ENCODE data around the gene ULK2. TPM values are rescaled to one million over a fixed set of nuclear protein-coding genes. Genes with fewer than 3 reads are reported as not detected.

ULK2 gene
- polyA plus RNA-seq, 1 donor from 2014 or later, result 55.1 TPM

DNA sequence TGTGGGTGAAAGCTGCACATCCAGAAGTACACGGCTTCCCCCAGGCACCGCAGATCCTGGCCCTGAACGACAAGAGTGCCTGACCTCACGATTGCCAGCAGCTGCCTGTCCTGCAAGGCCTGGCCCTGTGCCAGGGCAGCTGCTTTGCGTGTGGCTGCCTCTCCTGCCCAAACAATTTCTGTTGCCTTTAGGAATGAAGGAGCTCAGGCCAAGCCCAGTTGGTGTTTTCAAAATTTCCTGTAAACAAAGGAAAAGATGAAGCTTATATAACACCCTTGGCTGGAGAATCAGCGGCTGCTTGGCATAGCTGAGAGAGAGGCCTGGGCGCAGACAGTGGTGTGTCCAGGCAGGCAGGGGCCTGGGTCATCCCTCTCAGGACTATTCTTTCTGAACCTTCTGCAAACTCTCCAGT lies 139.6 kb downstream of the ULK2 start:
- H3K9me2 ChIP-seq (ENCODE audit: insufficient read depth, low read length), result no peaks in the 10 kb centered on the region
- H3K36me3 ChIP-seq (ENCODE audit: insufficient read depth, low read length), result no peaks in the 10 kb centered on the region
- no peaks in the 10 kb centered on the region for H3K9me3 ChIP-seq (ENCODE audit: low read length)
- H4K20me1 ChIP-seq (ENCODE audit: insufficient read depth), result no peaks in the 10 kb centered on the region
- no peaks in the 10 kb centered on the region for H3K79me2 ChIP-seq (replicated peaks; ENCODE audit: insufficient read depth, low read length)
- no peak overlapping the region for H3K4me2 ChIP-seq (ENCODE audit: low read length)
- H2AFZ ChIP-seq (ENCODE audit: low read depth, low read length), result no peak overlapping the region
- no peak overlapping the region for H3K4me3 ChIP-seq (ENCODE audit: low read length)
- no peaks in the 10 kb centered on the region for H3F3A ChIP-seq (ENCODE audit: insufficient read depth, low read length, poor library complexity, severe bottlenecking)
- TF ChIP-seq, protein P1, sequence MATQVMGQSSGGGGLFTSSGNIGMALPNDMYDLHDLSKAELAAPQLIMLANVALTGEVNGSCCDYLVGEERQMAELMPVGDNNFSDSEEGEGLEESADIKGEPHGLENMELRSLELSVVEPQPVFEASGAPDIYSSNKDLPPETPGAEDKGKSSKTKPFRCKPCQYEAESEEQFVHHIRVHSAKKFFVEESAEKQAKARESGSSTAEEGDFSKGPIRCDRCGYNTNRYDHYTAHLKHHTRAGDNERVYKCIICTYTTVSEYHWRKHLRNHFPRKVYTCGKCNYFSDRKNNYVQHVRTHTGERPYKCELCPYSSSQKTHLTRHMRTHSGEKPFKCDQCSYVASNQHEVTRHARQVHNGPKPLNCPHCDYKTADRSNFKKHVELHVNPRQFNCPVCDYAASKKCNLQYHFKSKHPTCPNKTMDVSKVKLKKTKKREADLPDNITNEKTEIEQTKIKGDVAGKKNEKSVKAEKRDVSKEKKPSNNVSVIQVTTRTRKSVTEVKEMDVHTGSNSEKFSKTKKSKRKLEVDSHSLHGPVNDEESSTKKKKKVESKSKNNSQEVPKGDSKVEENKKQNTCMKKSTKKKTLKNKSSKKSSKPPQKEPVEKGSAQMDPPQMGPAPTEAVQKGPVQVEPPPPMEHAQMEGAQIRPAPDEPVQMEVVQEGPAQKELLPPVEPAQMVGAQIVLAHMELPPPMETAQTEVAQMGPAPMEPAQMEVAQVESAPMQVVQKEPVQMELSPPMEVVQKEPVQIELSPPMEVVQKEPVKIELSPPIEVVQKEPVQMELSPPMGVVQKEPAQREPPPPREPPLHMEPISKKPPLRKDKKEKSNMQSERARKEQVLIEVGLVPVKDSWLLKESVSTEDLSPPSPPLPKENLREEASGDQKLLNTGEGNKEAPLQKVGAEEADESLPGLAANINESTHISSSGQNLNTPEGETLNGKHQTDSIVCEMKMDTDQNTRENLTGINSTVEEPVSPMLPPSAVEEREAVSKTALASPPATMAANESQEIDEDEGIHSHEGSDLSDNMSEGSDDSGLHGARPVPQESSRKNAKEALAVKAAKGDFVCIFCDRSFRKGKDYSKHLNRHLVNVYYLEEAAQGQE (IDR thresholded peaks at IDR 0.05; ENCODE audit: borderline replicate concordance), result no peak
- TF ChIP-seq, protein P2, sequence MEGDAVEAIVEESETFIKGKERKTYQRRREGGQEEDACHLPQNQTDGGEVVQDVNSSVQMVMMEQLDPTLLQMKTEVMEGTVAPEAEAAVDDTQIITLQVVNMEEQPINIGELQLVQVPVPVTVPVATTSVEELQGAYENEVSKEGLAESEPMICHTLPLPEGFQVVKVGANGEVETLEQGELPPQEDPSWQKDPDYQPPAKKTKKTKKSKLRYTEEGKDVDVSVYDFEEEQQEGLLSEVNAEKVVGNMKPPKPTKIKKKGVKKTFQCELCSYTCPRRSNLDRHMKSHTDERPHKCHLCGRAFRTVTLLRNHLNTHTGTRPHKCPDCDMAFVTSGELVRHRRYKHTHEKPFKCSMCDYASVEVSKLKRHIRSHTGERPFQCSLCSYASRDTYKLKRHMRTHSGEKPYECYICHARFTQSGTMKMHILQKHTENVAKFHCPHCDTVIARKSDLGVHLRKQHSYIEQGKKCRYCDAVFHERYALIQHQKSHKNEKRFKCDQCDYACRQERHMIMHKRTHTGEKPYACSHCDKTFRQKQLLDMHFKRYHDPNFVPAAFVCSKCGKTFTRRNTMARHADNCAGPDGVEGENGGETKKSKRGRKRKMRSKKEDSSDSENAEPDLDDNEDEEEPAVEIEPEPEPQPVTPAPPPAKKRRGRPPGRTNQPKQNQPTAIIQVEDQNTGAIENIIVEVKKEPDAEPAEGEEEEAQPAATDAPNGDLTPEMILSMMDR (IDR thresholded peaks at IDR 0.05; ENCODE audit: poor library complexity, severe bottlenecking), result no peak
- TF ChIP-seq RAD21 (conservative IDR thresholded peaks at IDR 0.05) (no peak), SMC3 (conservative IDR thresholded peaks at IDR 0.05; ENCODE audit: poor library complexity) (no peak), EP300 (conservative IDR thresholded peaks at IDR 0.05; ENCODE audit: poor library complexity, severe bottlenecking) (no peak), EZH2 (IDR thresholded peaks at IDR 0.05; ENCODE audit: borderline replicate concordance, insufficient read depth, low read length, poor library complexity, severe bottlenecking) (no peak), POLR2AphosphoS5 (IDR thresholded peaks at IDR 0.05) (no peak), TAF1 (IDR thresholded peaks at IDR 0.05; ENCODE audit: low read depth) (no peak), MXI1 (conservative IDR thresholded peaks at IDR 0.05; ENCODE audit: poor library complexity, severe bottlenecking) (no peak)
- no peak overlapping the region for H3K9ac ChIP-seq (ENCODE audit: low read length)
- no peak overlapping the region for H3K27ac ChIP-seq (ENCODE audit: low read length)
- no peaks in the 10 kb centered on the region for H3K27me3 ChIP-seq (ENCODE audit: insufficient read depth, low read depth, low read length)

DNA sequence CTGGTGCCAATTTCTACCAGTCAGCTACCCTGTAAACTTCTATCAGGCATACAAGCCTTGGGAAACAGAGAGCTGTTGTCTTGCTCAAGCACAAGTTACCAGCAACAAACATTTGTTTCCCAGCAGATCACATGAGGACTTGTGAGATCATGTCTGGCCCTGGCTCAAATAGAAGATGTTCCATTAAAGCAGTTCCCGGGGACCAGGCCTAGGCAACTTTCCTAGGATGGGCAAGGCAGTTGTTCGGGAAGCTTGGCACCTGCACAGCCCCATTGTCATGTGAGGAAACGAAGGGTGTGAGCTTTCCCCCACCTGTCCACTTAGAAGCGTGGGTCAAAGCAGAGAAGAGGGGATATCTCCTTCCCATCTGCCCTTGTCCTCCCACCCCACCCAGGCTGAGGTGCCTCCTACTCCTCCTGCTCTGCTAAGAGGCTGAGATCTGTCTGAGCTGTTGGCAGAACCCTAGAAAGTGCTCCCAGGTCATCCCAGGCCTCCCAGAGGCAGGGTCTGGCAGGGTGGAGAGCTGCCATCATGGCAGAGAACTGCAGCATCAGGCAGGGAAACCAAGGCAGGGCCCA lies 140.1 kb downstream of the ULK2 start:
- TF ChIP-seq TAF1 (IDR thresholded peaks at IDR 0.05; ENCODE audit: low read depth), result no peak
- TF ChIP-seq, protein P2 (IDR thresholded peaks at IDR 0.05; ENCODE audit: poor library complexity, severe bottlenecking), result no peak
- TF ChIP-seq SMC3 (conservative IDR thresholded peaks at IDR 0.05; ENCODE audit: poor library complexity), result no peak
- no peak for TF ChIP-seq EP300 (conservative IDR thresholded peaks at IDR 0.05; ENCODE audit: poor library complexity, severe bottlenecking)
- TF ChIP-seq, protein P1 (IDR thresholded peaks at IDR 0.05; ENCODE audit: borderline replicate concordance), result no peak
- TF ChIP-seq POLR2AphosphoS5 (IDR thresholded peaks at IDR 0.05), result no peak
- TF ChIP-seq MXI1 (conservative IDR thresholded peaks at IDR 0.05; ENCODE audit: poor library complexity, severe bottlenecking), result no peak
- no peak for TF ChIP-seq RAD21 (conservative IDR thresholded peaks at IDR 0.05)
- TF ChIP-seq EZH2 (IDR thresholded peaks at IDR 0.05; ENCODE audit: borderline replicate concordance, insufficient read depth, low read length, poor library complexity, severe bottlenecking), result no peak
- Histone ChIP-seq H3K79me2 (replicated peaks; ENCODE audit: insufficient read depth, low read length) (no peaks in the 10 kb centered on the region), H3K9me2 (ENCODE audit: insufficient read depth, low read length) (no peaks in the 10 kb centered on the region), H3K9me3 (ENCODE audit: low read length) (no peaks in the 10 kb centered on the region), H3K4me2 (ENCODE audit: low read length) (no peak overlapping the region), H3K27me3 (ENCODE audit: insufficient read depth, low read depth, low read length) (no peaks in the 10 kb centered on the region), H3K9ac (ENCODE audit: low read length) (no peak overlapping the region), H3K27ac (ENCODE audit: low read length) (no peak overlapping the region), H2AFZ (ENCODE audit: low read depth, low read length) (no peak overlapping the region), H4K20me1 (ENCODE audit: insufficient read depth) (no peaks in the 10 kb centered on the region), H3K4me3 (ENCODE audit: low read length) (no peak overlapping the region), H3F3A (ENCODE audit: insufficient read depth, low read length, poor library complexity, severe bottlenecking) (no peaks in the 10 kb centered on the region), H3K36me3 (ENCODE audit: insufficient read depth, low read length) (no peaks in the 10 kb centered on the region)

Data from neural cell (in vitro differentiated cells).